ENCODE results near the gene AVEN. TPM values are rescaled to one million over a fixed set of nuclear protein-coding genes. Genes with fewer than 3 reads are reported as not detected.

The AVEN gene
- total and polyA plus RNA-seq, 2 donors from 2014 or later, result 6.4 to 7.1 TPM

DNA sequence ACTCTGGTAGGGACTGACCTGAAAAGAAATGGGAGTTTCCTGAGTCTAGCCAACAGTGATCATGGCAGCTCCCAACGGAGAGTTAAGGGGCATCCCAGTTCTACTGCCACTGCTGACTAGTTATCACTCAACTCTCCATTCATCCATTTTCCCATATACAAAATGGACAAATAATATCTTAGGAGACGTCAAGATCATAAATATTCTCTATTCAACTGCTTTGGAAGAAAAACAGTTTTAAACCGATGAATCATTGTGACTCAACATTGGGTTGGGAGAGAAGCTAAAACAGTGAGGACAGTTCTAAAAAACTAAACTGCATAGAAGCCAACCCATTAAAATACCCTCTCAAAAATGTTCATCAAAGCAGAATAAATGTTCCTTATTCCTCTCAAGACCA lies 128.3 kb downstream of the AVEN start:
- FAIRE-seq, result no peak
- intact Hi-C loops (cut with DNase I), result no loop called here
- no peak for DNase-seq

DNA sequence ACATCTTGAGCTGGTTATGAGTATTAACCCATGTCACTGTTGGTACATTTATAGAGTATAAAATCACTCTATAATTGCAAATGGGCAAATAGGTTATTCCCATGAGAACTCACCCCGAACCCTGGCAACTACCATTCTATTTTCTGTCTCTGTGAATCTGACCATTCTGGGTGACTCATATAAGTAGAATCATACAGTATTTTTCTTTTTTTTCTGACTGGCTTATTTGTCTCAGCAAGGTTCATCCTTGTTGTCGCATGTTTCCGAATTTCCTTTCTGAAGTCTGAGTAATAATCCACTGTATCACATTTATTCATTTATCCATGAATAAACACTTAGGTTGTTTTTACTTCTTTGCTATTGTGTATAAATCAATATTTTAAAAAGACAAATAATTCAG lies 130.6 kb downstream of the AVEN start:
- no peak for FAIRE-seq
- no peaks in the 10 kb centered on the region for H3K36me3 ChIP-seq (ENCODE audit: control insufficient read depth in 2 of 3, insufficient read depth in 3 of 3, low read length in 3 of 3)
- no peak for DNase-seq
- no peak overlapping the region for H3K4me3 ChIP-seq (ENCODE audit: low read length in 3 of 3)
- H3K9ac ChIP-seq (ENCODE audit: low read length in 3 of 3), result no peak overlapping the region
- no peaks in the 10 kb centered on the region for H3K27me3 ChIP-seq (ENCODE audit: control insufficient read depth, insufficient read depth, low read length)
- H3K4me1 ChIP-seq (ENCODE audit: control insufficient read depth in 2 of 3, insufficient read depth in 2 of 3, low read depth in 1 of 3, low read length in 3 of 3), result peaks cover 0 to 3% (median 0%) of the 10 kb centered on the region in 3 donors
- intact Hi-C loops (cut with DNase I), result no loop called here
- TF ChIP-seq, protein P1, sequence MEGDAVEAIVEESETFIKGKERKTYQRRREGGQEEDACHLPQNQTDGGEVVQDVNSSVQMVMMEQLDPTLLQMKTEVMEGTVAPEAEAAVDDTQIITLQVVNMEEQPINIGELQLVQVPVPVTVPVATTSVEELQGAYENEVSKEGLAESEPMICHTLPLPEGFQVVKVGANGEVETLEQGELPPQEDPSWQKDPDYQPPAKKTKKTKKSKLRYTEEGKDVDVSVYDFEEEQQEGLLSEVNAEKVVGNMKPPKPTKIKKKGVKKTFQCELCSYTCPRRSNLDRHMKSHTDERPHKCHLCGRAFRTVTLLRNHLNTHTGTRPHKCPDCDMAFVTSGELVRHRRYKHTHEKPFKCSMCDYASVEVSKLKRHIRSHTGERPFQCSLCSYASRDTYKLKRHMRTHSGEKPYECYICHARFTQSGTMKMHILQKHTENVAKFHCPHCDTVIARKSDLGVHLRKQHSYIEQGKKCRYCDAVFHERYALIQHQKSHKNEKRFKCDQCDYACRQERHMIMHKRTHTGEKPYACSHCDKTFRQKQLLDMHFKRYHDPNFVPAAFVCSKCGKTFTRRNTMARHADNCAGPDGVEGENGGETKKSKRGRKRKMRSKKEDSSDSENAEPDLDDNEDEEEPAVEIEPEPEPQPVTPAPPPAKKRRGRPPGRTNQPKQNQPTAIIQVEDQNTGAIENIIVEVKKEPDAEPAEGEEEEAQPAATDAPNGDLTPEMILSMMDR (IDR thresholded peaks at IDR 0.05; ENCODE audit: borderline replicate concordance, extremely low read depth, insufficient read depth), result no peak
- no peaks in the 10 kb centered on the region for H3K9me3 ChIP-seq (ENCODE audit: control insufficient read depth in 2 of 3, insufficient read depth in 1 of 3, low read length in 3 of 3)
- H3K27ac ChIP-seq (ENCODE audit: low read depth in 2 of 2, low read length in 2 of 2), result no peak overlapping the region

More for the DNA sequence above, 128.3 kb downstream of the AVEN start:
- TF ChIP-seq, protein P1 (IDR thresholded peaks at IDR 0.05; ENCODE audit: borderline replicate concordance, extremely low read depth, insufficient read depth), result no peak
- Histone ChIP-seq H3K9ac (ENCODE audit: low read length in 3 of 3) (no peak overlapping the region), H3K4me1 (ENCODE audit: control insufficient read depth in 2 of 3, insufficient read depth in 2 of 3, low read depth in 1 of 3, low read length in 3 of 3) (peaks cover 0 to 3% (median 0%) of the 10 kb centered on the region in 3 donors), H3K27me3 (ENCODE audit: control insufficient read depth, insufficient read depth, low read length) (no peaks in the 10 kb centered on the region), H3K9me3 (ENCODE audit: control insufficient read depth in 2 of 3, insufficient read depth in 1 of 3, low read length in 3 of 3) (no peaks in the 10 kb centered on the region), H3K4me3 (ENCODE audit: low read length in 3 of 3) (no peak overlapping the region), H3K27ac (ENCODE audit: low read depth in 2 of 2, low read length in 2 of 2) (no peak overlapping the region), H3K36me3 (ENCODE audit: control insufficient read depth in 2 of 3, insufficient read depth in 3 of 3, low read length in 3 of 3) (no peaks in the 10 kb centered on the region)

DNA sequence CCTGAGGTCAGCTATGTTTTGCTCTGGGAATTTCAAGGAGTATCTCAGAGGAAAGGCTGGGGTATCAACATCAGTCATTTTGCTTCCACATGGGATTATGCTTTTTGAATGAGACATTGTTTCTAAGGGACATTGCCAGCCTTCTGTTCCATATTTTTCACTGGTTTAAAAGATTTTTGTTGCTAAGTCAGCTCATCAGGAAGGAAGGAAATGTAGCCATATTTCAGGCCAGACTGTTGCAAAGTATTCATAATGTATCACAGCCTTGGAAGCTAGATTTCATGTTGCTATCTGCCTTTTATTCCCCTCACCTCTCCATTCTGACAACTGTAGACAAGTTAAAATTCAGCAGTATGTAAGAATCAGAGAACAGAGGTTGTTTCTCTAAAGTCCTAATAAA lies 131.7 kb downstream of the AVEN start:
- no peak overlapping the region for H3K4me3 ChIP-seq (ENCODE audit: low read length in 3 of 3)
- DNase-seq (no peak), FAIRE-seq (no peak)
- no peaks in the 10 kb centered on the region for H3K36me3 ChIP-seq (ENCODE audit: control insufficient read depth in 2 of 3, insufficient read depth in 3 of 3, low read length in 3 of 3)
- H3K27me3 ChIP-seq (ENCODE audit: control insufficient read depth, insufficient read depth, low read length), result no peaks in the 10 kb centered on the region
- TF ChIP-seq, protein P1 (IDR thresholded peaks at IDR 0.05; ENCODE audit: borderline replicate concordance, extremely low read depth, insufficient read depth), result no peak
- no peaks in the 10 kb centered on the region for H3K4me1 ChIP-seq (ENCODE audit: control insufficient read depth in 2 of 3, insufficient read depth in 2 of 3, low read depth in 1 of 3, low read length in 3 of 3)
- no peak overlapping the region for H3K27ac ChIP-seq (ENCODE audit: low read depth in 2 of 2, low read length in 2 of 2)
- H3K9me3 ChIP-seq (ENCODE audit: control insufficient read depth in 2 of 3, insufficient read depth in 1 of 3, low read length in 3 of 3), result no peaks in the 10 kb centered on the region
- no peak overlapping the region for H3K9ac ChIP-seq (ENCODE audit: low read length in 3 of 3)
- intact Hi-C loops (cut with DNase I), result no loop called here

DNA sequence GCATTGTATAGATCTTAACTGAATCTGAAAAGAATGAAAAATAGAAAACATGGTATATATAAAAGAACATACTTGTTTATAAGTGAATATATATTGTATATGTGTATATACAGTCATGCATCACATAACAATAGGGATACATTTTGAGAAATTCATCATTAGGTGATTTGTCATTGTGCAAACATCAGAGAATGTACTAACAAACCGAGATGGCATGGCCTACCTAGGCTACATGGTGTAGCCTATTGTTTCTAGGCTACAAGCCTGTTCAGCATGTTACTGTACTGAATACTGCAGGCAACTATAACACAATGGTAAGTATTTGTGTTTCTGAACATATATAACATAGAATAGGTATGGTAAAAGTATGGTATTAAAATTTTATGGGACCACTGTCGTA lies 135.3 kb downstream of the AVEN start:
- TF ChIP-seq, protein P1 (IDR thresholded peaks at IDR 0.05; ENCODE audit: borderline replicate concordance, extremely low read depth, insufficient read depth), result no peak

More for the DNA sequence above, 135.3 kb downstream of the AVEN start:
- H3K36me3 ChIP-seq (ENCODE audit: control insufficient read depth in 2 of 3, insufficient read depth in 3 of 3, low read length in 3 of 3), result no peaks in the 10 kb centered on the region
- FAIRE-seq, result no peak
- no peak for DNase-seq
- intact Hi-C loops (cut with DNase I), result no loop called here
- no peaks in the 10 kb centered on the region for H3K27me3 ChIP-seq (ENCODE audit: control insufficient read depth, insufficient read depth, low read length)
- H3K27ac ChIP-seq (ENCODE audit: low read depth in 2 of 2, low read length in 2 of 2), result no peak overlapping the region
- no peak overlapping the region for H3K4me3 ChIP-seq (ENCODE audit: low read length in 3 of 3)
- H3K4me1 ChIP-seq (ENCODE audit: control insufficient read depth in 2 of 3, insufficient read depth in 2 of 3, low read depth in 1 of 3, low read length in 3 of 3), result no peaks in the 10 kb centered on the region
- no peaks in the 10 kb centered on the region for H3K9me3 ChIP-seq (ENCODE audit: control insufficient read depth in 2 of 3, insufficient read depth in 1 of 3, low read length in 3 of 3)
- H3K9ac ChIP-seq (ENCODE audit: low read length in 3 of 3), result no peak overlapping the region
